ENCODE data around the gene APPL2.
A peak's percentile ranks its signal among the peaks of the same experiment; 100 is the strongest.

The APPL2 gene

GRCh38 chr12:105168006-105168405, 68.0 kb downstream of the APPL2 start:
- H3K4me3 Mint-ChIP-seq, result no peak overlapping the region
- H3K36me3 Mint-ChIP-seq, result no peaks in the 10 kb centered on the region
- no peaks in the 10 kb centered on the region for H3K9me3 Mint-ChIP-seq (ENCODE audit: low read depth)
- no peak overlapping the region for H3K27ac Mint-ChIP-seq
- H3K4me1 Mint-ChIP-seq (ENCODE audit: low read depth), result no peaks in the 10 kb centered on the region
- H3K27me3 Mint-ChIP-seq, result no peaks in the 10 kb centered on the region

GRCh38 chr12:105167346-105167745, 68.6 kb downstream of the APPL2 start:
- H3K36me3 Mint-ChIP-seq, result no peaks in the 10 kb centered on the region
- no peak overlapping the region for H3K4me3 Mint-ChIP-seq
- no peaks in the 10 kb centered on the region for H3K27me3 Mint-ChIP-seq
- H3K9me3 Mint-ChIP-seq (ENCODE audit: low read depth), result no peaks in the 10 kb centered on the region
- no peaks in the 10 kb centered on the region for H3K4me1 Mint-ChIP-seq (ENCODE audit: low read depth)
- H3K27ac Mint-ChIP-seq, result no peak overlapping the region

GRCh38 chr12:105166736-105167135, 69.2 kb downstream of the APPL2 start:
- Mint-ChIP-seq H3K27ac (no peak overlapping the region), H3K9me3 (ENCODE audit: low read depth) (no peaks in the 10 kb centered on the region), H3K4me3 (no peak overlapping the region), H3K36me3 (no peaks in the 10 kb centered on the region), H3K4me1 (ENCODE audit: low read depth) (no peaks in the 10 kb centered on the region), H3K27me3 (no peaks in the 10 kb centered on the region)

DNA sequence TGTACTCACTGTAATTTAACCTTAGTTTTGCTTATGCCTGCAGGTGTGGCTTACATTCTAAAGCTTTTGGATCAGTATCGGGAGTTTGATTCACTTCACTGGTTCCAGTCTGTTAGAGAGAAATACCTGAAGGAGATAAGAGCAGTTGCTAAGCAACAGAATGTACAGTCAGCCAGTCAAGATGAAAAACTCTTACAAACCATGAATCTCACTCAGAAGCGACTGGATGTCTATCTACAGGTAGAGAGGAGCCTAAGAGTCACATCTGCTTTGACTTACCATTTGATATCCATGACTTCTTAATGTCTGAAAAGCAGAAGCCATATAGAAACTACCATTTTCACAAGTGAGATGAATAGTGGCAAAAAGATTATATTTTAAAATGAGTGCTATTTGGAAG, 71.9 kb downstream of the APPL2 start:
- no peak overlapping the region for H3K4me3 Mint-ChIP-seq
- peaks cover 4% of the 10 kb centered on the region for H3K36me3 Mint-ChIP-seq
- H3K9me3 Mint-ChIP-seq (ENCODE audit: low read depth), result no peaks in the 10 kb centered on the region
- peaks cover 3% of the 10 kb centered on the region for H3K4me1 Mint-ChIP-seq (ENCODE audit: low read depth)
- H3K27me3 Mint-ChIP-seq, result no peaks in the 10 kb centered on the region
- no peak overlapping the region for H3K27ac Mint-ChIP-seq

- peaks cover 6% of the 10 kb centered on the region for H3K4me1 Mint-ChIP-seq (ENCODE audit: low read depth)
- no peaks in the 10 kb centered on the region for H3K27me3 Mint-ChIP-seq
- H3K27ac Mint-ChIP-seq, result no peak overlapping the region
- H3K9me3 Mint-ChIP-seq (ENCODE audit: low read depth), result no peaks in the 10 kb centered on the region
- H3K36me3 Mint-ChIP-seq, result peaks cover 4% of the 10 kb centered on the region
- H3K4me3 Mint-ChIP-seq, result no peak overlapping the region
Observed at GRCh38 chr12:105162174-105162573, 73.8 kb downstream of the APPL2 start.

- H3K4me3 Mint-ChIP-seq, result no peak overlapping the region
- peaks cover 14% of the 10 kb centered on the region for H3K36me3 Mint-ChIP-seq
- peaks cover 8% of the 10 kb centered on the region for H3K4me1 Mint-ChIP-seq (ENCODE audit: low read depth)
- peak overlapping the region; percentile 11 for H3K27ac Mint-ChIP-seq
- H3K27me3 Mint-ChIP-seq, result no peaks in the 10 kb centered on the region
- no peaks in the 10 kb centered on the region for H3K9me3 Mint-ChIP-seq (ENCODE audit: low read depth)
Observed at GRCh38 chr12:105158876-105159275, 77.1 kb downstream of the APPL2 start.

DNA sequence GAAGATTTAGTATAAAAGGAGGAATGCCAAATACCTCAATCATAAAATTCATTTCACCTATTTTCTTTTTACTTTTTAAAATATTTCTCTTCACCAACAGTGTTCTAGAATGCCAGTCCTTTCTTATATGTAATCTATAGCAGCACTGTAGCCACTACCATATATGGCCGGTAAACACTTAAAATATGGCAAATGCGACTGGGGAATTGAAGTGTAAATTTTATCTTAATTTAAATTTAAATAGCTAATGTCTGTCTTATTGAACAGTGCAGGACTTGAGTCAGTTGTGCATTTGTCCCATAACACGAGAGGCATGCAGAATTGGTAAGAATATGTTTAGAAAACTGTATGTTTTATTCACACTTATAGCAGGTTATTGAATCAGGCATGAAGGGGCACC, 78.4 kb downstream of the APPL2 start:
- H3K27ac Mint-ChIP-seq, result no peak overlapping the region
- no peaks in the 10 kb centered on the region for H3K27me3 Mint-ChIP-seq
- H3K4me1 Mint-ChIP-seq (ENCODE audit: low read depth), result peaks cover 8% of the 10 kb centered on the region
- no peak overlapping the region for H3K4me3 Mint-ChIP-seq
- peaks cover 14% of the 10 kb centered on the region for H3K36me3 Mint-ChIP-seq
- H3K9me3 Mint-ChIP-seq (ENCODE audit: low read depth), result no peaks in the 10 kb centered on the region

DNA sequence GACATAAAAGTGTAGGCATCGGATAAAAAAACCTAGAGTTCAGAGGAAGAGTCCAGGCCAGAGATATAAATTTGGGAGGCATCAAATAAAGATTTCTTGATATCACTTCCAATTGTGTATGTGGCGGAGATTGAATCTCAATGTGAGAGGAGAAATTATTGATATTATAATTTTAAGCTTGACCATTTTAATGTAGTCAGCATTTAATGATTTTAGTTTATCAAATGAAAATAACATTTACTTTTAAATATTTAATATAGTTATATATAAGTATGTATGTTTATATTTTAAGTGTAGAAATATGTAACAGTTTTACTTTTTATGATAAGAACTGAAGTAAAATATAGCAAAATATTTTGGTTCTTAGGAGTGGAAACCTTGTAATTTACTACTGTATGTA, 79.7 kb downstream of the APPL2 start:
- H3K4me1 Mint-ChIP-seq (ENCODE audit: low read depth), result peaks cover 8% of the 10 kb centered on the region
- H3K9me3 Mint-ChIP-seq (ENCODE audit: low read depth), result no peaks in the 10 kb centered on the region
- no peak overlapping the region for H3K4me3 Mint-ChIP-seq
- H3K36me3 Mint-ChIP-seq, result peaks cover 14% of the 10 kb centered on the region
- no peak overlapping the region for H3K27ac Mint-ChIP-seq
- H3K27me3 Mint-ChIP-seq, result no peaks in the 10 kb centered on the region

GRCh38 chr12:105142259-105142658, 93.7 kb downstream of the APPL2 start:
- Mint-ChIP-seq H3K36me3 (peaks cover 11% of the 10 kb centered on the region), H3K4me3 (no peak overlapping the region), H3K27me3 (no peaks in the 10 kb centered on the region), H3K4me1 (ENCODE audit: low read depth) (no peaks in the 10 kb centered on the region), H3K27ac (no peak overlapping the region), H3K9me3 (ENCODE audit: low read depth) (no peaks in the 10 kb centered on the region)

GRCh38 chr12:105141320-105141922, 94.6 kb downstream of the APPL2 start:
- Mint-ChIP-seq H3K27me3 (no peaks in the 10 kb centered on the region), H3K27ac (no peak overlapping the region), H3K4me1 (ENCODE audit: low read depth) (peaks cover 3% of the 10 kb centered on the region), H3K36me3 (peaks cover 14% of the 10 kb centered on the region), H3K4me3 (no peak overlapping the region), H3K9me3 (ENCODE audit: low read depth) (no peaks in the 10 kb centered on the region)

- Mint-ChIP-seq H3K9me3 (ENCODE audit: low read depth) (no peaks in the 10 kb centered on the region), H3K4me1 (ENCODE audit: low read depth) (peaks cover 8% of the 10 kb centered on the region), H3K4me3 (no peak overlapping the region), H3K27me3 (no peaks in the 10 kb centered on the region), H3K36me3 (peaks cover 19% of the 10 kb centered on the region), H3K27ac (no peak overlapping the region)
Observed at GRCh38 chr12:105138248-105138647, 97.7 kb downstream of the APPL2 start.
